COLO668 (cell line): ENCODE results near the gene CEP63.
"Not testable (repeated sequence)": the region's sequence is repeated elsewhere in the genome, so short reads cannot be mapped to it uniquely, and the experiment has no call there.

Source experiments
- DNase-seq: peaks from one replicate; lab custom pipeline; 2025; ENCODE audit not compliant: unreplicated experiment; lab: John Stamatoyannopoulos, UW

CEP63 gene

GRCh38 chr3:134505485-134505884 lies 19.6 kb downstream of the CEP63 start:
- DNase-seq, result no peak

GRCh38 chr3:134511500-134511899 lies 25.6 kb downstream of the CEP63 start:
- no peak for DNase-seq

- DNase-seq, result no peak
These were observed 31.0 kb downstream of the CEP63 start for GRCh38 chr3:134516905-134517304.

- no peak for DNase-seq
These were observed 31.9 kb downstream of the CEP63 start for GRCh38 chr3:134517791-134518190.

GRCh38 chr3:134522541-134522940 lies 36.7 kb downstream of the CEP63 start:
- no peak for DNase-seq

GRCh38 chr3:134525293-134525692 lies 39.4 kb downstream of the CEP63 start:
- no peak for DNase-seq

- DNase-seq, result no peak
These were observed 40.5 kb downstream of the CEP63 start for GRCh38 chr3:134526319-134526718.

GRCh38 chr3:134527037-134527436 lies 41.2 kb downstream of the CEP63 start:
- no peak for DNase-seq

GRCh38 chr3:134527538-134528186 lies 41.8 kb downstream of the CEP63 start:
- DNase-seq, result no peak

- no peak for DNase-seq
These were observed 47.6 kb downstream of the CEP63 start for GRCh38 chr3:134533493-134533892.

- DNase-seq, result no peak
These were observed 49.5 kb downstream of the CEP63 start for GRCh38 chr3:134535186-134535970.

- no peak for DNase-seq
These were observed 50.9 kb downstream of the CEP63 start for GRCh38 chr3:134536781-134537180.

GRCh38 chr3:134542287-134542958 lies 56.6 kb downstream of the CEP63 start:
- no peak for DNase-seq

- DNase-seq, result no peak
These were observed 57.3 kb downstream of the CEP63 start for GRCh38 chr3:134543113-134543512.

GRCh38 chr3:134544316-134544715 lies 58.5 kb downstream of the CEP63 start:
- DNase-seq, result no peak

GRCh38 chr3:134544783-134545182 lies 58.9 kb downstream of the CEP63 start:
- DNase-seq, result not testable (repeated sequence)

- no peak for DNase-seq
These were observed 60.0 kb downstream of the CEP63 start for GRCh38 chr3:134545818-134546217.

- DNase-seq, result no peak
These were observed 66.9 kb downstream of the CEP63 start for GRCh38 chr3:134552784-134553183.

- DNase-seq, result no peak
These were observed 73.7 kb downstream of the CEP63 start for GRCh38 chr3:134559591-134559990.

- no peak for DNase-seq
These were observed 76.2 kb downstream of the CEP63 start for GRCh38 chr3:134562055-134562454.

GRCh38 chr3:134563601-134564000 lies 77.7 kb downstream of the CEP63 start:
- DNase-seq, result no peak

GRCh38 chr3:134564991-134565390 lies 79.1 kb downstream of the CEP63 start:
- DNase-seq, result no peak
